ENCODE measurements around the gene CCT7. TPM values are rescaled to one million over a fixed set of nuclear protein-coding genes. Genes with fewer than 3 reads are reported as not detected.
A peak's percentile ranks its signal among the peaks of the same experiment; 100 is the strongest.

The CCT7 gene
- polyA plus RNA-seq, 2 of the 4 experiments (the other 2 are of a cell fraction) = 685 to 850 TPM

DNA sequence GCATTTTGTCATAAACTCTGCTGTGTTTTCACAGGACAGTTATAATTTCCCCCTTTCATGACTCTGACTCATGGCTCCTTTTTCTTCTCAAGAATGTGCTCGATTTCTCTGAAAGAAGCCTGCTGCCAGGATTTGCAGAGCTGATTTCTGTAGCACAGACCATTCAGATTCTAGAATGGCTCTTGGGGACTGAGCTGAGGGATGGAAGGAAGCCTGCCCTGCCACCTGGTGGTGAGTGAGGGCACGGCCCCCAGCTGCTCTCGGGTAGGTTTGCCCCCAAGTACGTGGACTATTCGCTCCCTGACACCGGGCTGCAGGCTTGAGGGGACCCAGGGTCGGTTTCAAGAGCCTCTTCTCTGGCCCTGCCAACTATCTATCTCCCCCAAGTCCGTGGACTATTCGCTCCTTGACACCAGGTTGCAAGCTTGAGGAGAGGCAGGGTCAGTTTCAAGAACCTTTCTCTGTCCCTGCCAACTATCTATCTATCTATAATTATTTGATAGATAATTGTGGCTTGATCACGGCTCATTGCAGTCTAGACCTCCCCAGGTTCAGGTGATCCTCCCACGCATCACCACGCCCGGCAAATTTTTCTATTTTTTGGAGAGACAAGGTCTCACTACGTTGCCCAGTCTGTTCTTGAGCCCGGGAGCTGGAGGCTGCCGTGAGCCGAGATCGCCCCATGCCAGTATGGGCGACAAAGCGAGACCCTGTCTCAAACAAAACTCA, 21.5 kb upstream of the CCT7 start:
- no peaks in the 10 kb centered on the region for H3K9me3 ChIP-seq
- WGBS (ENCODE audit: missing lambda C conversion rate) = 34% methylated on average over 20 of the region's 20 CpGs
- FAIRE-seq (no peak), DNase-seq (ENCODE audit: low read depth in 1 of 2, low spot score in 1 of 2) (peak; percentile 81 to 92), ATAC-seq (peak; percentile 76 to 89)
- no peak overlapping the region for H3K4me3 ChIP-seq
- H3K27ac ChIP-seq = no peak overlapping the region
- peaks cover 16% of the 10 kb centered on the region for H3K4me1 ChIP-seq
- CTCF ChIA-PET = interaction anchor here (0.6 to 10.2 kb wide), 50 partner anchors 9 to 1881 kb away, joined by 3 to 173 read pairs (median 4); partner anchors contain the start of genes CCT7, NOTO, PRADC1 and RAB11FIP5
- POLR2A ChIA-PET = interaction anchor here (0.6 to 1.5 kb wide), 6 partner anchors 11 to 325 kb away, joined by 3 to 16 read pairs (median 4); partner anchors contain the start of genes CCT7, NOTO, PRADC1 and SPR
- H3K4me2 ChIP-seq = peak overlapping the region; percentile 38; the same call in 2 of the 3 replicates
- TF ChIP-seq RCOR1 (IDR thresholded peaks at IDR 0.05; ENCODE audit: low read depth, low read length) = 0 out of 2 replicates have a peak, but pooled peaks have one; percentile 43
- peak; percentile 92 for TF ChIP-seq CTCF (IDR thresholded peaks at IDR 0.05)
- peak; percentile 75; the same call in 1 of the 2 replicates for TF ChIP-seq MAZ (IDR thresholded peaks at IDR 0.05; ENCODE audit: borderline replicate concordance, low read depth, low read length)
- no peak for TF ChIP-seq ZC3H11A (IDR thresholded peaks at IDR 0.05)
- TF ChIP-seq RAD21 (conservative IDR thresholded peaks at IDR 0.05 in 1 of 2, IDR thresholded peaks at IDR 0.05 in 1 of 2) = peak; percentile 72 to 73
- peak; percentile 61 for TF ChIP-seq SMC3 (IDR thresholded peaks at IDR 0.05)
- no peak for TF ChIP-seq KDM5A (IDR thresholded peaks at IDR 0.05)

DNA sequence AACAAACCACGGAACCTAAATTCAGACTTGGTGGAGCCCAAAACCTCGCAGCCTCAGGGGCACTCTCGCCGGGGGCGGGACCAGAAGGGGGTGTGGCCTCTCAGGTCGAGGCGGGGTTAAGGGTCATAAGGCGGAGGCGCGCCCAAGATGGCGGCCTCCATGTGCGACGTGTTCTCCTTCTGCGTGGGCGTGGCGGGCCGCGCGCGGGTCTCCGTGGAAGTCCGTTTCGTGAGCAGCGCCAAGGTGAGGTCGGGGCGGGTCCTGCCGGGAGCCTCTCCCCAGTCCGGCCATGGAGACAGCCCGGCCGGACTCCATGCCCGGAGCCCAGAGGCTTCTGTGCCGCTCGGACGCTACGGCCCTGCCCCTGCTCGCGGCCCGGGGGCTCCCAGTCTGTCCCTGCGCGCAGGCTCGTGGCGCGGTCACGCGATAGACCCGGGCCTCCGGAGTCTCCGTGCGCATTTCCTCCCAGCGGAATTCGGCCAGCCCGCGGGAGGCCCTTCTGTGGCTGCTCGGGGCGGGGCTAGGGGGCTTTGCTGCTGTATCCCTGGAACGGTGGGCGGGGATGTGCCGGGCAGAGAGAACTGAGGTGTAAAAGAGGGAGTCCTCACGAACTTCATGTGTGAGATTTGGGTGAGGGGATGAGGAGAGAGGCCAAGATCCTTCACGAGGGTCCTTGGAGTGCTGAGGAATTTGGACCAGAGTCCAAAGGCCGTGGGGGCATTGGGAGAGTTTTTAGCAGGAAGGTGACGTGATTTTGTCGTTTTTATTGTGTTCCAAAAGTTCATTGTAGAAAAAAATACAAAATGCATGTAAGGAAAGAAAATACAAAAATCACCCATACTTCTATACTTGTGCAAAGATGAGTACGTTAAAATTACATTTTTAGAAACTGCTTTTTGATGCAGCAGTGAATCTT, 19.7 kb upstream of the CCT7 start, which contains the start of gene SMYD5:
Gene SMYD5 (plus strand): TSS at position 126 of the 916 bp plus-strand sequence. CDS start 22 bp downstream, at position 148.
- H3K4me3 ChIP-seq = peak within 1 kb of the TSS; percentile 90
- ATAC-seq = peak; percentile 79 to 88
- ChIA-PET POLR2A (interaction anchor here (1.4 kb wide), 1 partner anchor 19 kb away, joined by 8 read pairs; the partner anchor contains the start of genes CCT7 and PRADC1), CTCF (interaction anchor here (1.2 to 10.2 kb wide), 9 partner anchors 13 to 129 kb away, joined by 3 to 173 read pairs (median 10); partner anchors contain the start of genes CCT7 and PRADC1)
- WGBS (ENCODE audit: missing lambda C conversion rate) = under 1% methylated on average over 47 of the region's 64 CpGs
- peak; percentile 82 to 90 for DNase-seq (ENCODE audit: low read depth in 1 of 2, low spot score in 1 of 2)
- H3K4me1 ChIP-seq = peaks cover 16% of the 10 kb centered on the region
- no peaks in the 10 kb centered on the region for H3K9me3 ChIP-seq
- FAIRE-seq = no peak
- peak within 1 kb of the TSS; percentile 91 for H3K4me2 ChIP-seq
- peak within 1 kb of the TSS; percentile 94 to 96 for H3K27ac ChIP-seq
- TF ChIP-seq MAX (IDR thresholded peaks at IDR 0.05) = peak; percentile 98
- peak; percentile 67 for TF ChIP-seq REST (IDR thresholded peaks at IDR 0.05)
- peak in 1 of 2 experiments; percentile 83; a peak in 2 of 5 replicates for TF ChIP-seq JUN (IDR thresholded peaks at IDR 0.05)
- TF ChIP-seq KDM1A (IDR thresholded peaks at IDR 0.05; ENCODE audit: low read depth) = no peak
- 0 out of 2 replicates have a peak, but pooled peaks have one; percentile 20 for TF ChIP-seq RCOR1 (IDR thresholded peaks at IDR 0.05; ENCODE audit: low read depth, low read length)
- TF ChIP-seq ZNF302 (CRISPR knock-in tag; IDR thresholded peaks at IDR 0.05) = no peak
- peak; percentile 98 for TF ChIP-seq MYC (IDR thresholded peaks at IDR 0.05; ENCODE audit: borderline replicate concordance, low read length)
- TF ChIP-seq, protein P1, sequence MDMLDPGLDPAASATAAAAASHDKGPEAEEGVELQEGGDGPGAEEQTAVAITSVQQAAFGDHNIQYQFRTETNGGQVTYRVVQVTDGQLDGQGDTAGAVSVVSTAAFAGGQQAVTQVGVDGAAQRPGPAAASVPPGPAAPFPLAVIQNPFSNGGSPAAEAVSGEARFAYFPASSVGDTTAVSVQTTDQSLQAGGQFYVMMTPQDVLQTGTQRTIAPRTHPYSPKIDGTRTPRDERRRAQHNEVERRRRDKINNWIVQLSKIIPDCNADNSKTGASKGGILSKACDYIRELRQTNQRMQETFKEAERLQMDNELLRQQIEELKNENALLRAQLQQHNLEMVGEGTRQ (IDR thresholded peaks at IDR 0.05) = 0 out of 2 replicates have a peak, but pooled peaks have one; percentile 5
- TF ChIP-seq, protein P2, sequence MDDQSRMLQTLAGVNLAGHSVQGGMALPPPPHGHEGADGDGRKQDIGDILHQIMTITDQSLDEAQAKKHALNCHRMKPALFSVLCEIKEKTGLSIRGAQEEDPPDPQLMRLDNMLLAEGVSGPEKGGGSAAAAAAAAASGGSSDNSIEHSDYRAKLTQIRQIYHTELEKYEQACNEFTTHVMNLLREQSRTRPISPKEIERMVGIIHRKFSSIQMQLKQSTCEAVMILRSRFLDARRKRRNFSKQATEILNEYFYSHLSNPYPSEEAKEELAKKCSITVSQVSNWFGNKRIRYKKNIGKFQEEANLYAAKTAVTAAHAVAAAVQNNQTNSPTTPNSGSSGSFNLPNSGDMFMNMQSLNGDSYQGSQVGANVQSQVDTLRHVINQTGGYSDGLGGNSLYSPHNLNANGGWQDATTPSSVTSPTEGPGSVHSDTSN (IDR thresholded peaks at IDR 0.05) = no peak
- TF ChIP-seq PHF8 (IDR thresholded peaks at IDR 0.05; ENCODE audit: borderline replicate concordance, low read depth) = peak; percentile 93
- peak; percentile 67; the same call in 1 of the 2 replicates for TF ChIP-seq HDAC2 (IDR thresholded peaks at IDR 0.05)
- TF ChIP-seq BCL3 (IDR thresholded peaks at IDR 0.05) = peak; percentile 80
- TF ChIP-seq EHMT2 (IDR thresholded peaks at IDR 0.05; ENCODE audit: low read depth) = no peak
- peak; percentile 89 for TF ChIP-seq POLR2A (IDR thresholded peaks at IDR 0.05; ENCODE audit: low read length)
- peak; percentile 76 for TF ChIP-seq KDM5A (IDR thresholded peaks at IDR 0.05)
- TF ChIP-seq CHD2 (IDR thresholded peaks at IDR 0.05; ENCODE audit: low read length, partially characterized antibody) = peak; percentile 71
